Neutrophil (primary cell): ENCODE results near the gene CLDND1.

ENCODE experiments used
- H3K27ac ChIP-seq: fragments of 200-600 bp; sonication (generic); 2 replicates; pipeline ENCODE4 v1.5.1; 2016; ENCODE audit warnings: mild to moderate bottlenecking, moderate library complexity
- H3K27me3 ChIP-seq: fragments of 200-600 bp; sonication (generic); 2 replicates; pipeline ENCODE4 v1.6.0; 2016; ENCODE audit warnings: mild to moderate bottlenecking
- H3K36me3 ChIP-seq: fragments of 200-600 bp; sonication (generic); 2 replicates; pipeline ENCODE4 v1.5.1; 2017
- H3K4me1 ChIP-seq, 2 experiments: fragments of 200-600 bp in 1 of 2; sonication (generic) in 1 of 2; 1 replicate in 1 of 2; 2 replicates in 1 of 2; pipeline versions ENCODE4 v1.5.1 to v1.6.1; 2013 to 2016; ENCODE audit warnings: low read depth in 1 of 2, low read length in 1 of 2, mild to moderate bottlenecking in 1 of 2, moderate library complexity in 1 of 2; ENCODE audit not compliant: control insufficient read depth in 1 of 2, insufficient read depth in 1 of 2
- H3K4me3 ChIP-seq, 2 experiments: fragments of 200-600 bp in 1 of 2; sonication (generic) in 1 of 2; 1 replicate in 1 of 2; 2 replicates in 1 of 2; pipeline ENCODE4 v1.5.1; 2013 to 2016; ENCODE audit warnings: low read depth in 1 of 2, low read length in 1 of 2, mild to moderate bottlenecking in 1 of 2, moderate library complexity in 1 of 2
- H3K9me3 ChIP-seq: fragments of 200-600 bp; sonication (generic); 2 replicates; pipeline ENCODE4 v1.5.1; 2016
- TF ChIP-seq, protein P1 (sequence below): fragments of 200-600 bp; sonication (generic); IDR thresholded peaks from 2 replicates; pipeline ENCODE4 v1.5.1; 2016; ENCODE audit warnings: antibody characterized with exemption

Gene CLDND1

GRCh38 chr3:98550833-98551232 lies 28.1 kb upstream of the CLDND1 start:
- H3K9me3 ChIP-seq, result no peaks in the 10 kb centered on the region
- no peaks in the 10 kb centered on the region for H3K36me3 ChIP-seq
- no peak overlapping the region for H3K4me3 ChIP-seq
- peaks cover 4% of the 10 kb centered on the region for H3K27me3 ChIP-seq
- H3K27ac ChIP-seq, result no peak overlapping the region
- TF ChIP-seq, protein P1, sequence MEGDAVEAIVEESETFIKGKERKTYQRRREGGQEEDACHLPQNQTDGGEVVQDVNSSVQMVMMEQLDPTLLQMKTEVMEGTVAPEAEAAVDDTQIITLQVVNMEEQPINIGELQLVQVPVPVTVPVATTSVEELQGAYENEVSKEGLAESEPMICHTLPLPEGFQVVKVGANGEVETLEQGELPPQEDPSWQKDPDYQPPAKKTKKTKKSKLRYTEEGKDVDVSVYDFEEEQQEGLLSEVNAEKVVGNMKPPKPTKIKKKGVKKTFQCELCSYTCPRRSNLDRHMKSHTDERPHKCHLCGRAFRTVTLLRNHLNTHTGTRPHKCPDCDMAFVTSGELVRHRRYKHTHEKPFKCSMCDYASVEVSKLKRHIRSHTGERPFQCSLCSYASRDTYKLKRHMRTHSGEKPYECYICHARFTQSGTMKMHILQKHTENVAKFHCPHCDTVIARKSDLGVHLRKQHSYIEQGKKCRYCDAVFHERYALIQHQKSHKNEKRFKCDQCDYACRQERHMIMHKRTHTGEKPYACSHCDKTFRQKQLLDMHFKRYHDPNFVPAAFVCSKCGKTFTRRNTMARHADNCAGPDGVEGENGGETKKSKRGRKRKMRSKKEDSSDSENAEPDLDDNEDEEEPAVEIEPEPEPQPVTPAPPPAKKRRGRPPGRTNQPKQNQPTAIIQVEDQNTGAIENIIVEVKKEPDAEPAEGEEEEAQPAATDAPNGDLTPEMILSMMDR, result no peak
- no peaks in the 10 kb centered on the region for H3K4me1 ChIP-seq

- H3K27ac ChIP-seq, result no peak overlapping the region
- H3K27me3 ChIP-seq, result peaks cover 4% of the 10 kb centered on the region
These were observed 25.8 kb upstream of the CLDND1 start for GRCh38 chr3:98548544-98548943.

DNA sequence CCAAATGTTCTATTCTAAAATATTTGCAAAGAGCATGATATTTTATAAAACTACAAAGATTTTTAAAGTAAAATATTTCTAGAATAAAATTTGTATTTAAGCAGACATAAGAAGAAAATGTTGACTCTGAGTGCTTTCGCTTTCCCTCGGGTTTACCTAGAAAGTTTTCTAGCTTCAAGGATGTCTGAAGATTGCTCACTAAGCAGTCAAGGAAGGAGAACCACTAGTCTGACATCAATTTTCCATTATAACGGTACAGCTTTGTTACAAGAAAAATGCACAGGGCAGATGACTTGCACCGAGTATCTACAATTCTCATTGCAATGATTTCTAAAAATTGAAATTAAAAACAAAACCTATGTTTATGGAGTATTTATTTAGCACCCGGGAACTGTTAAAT lies 23.2 kb upstream of the CLDND1 start:
- Histone ChIP-seq H3K4me1 (no peaks in the 10 kb centered on the region), H3K4me3 (no peak overlapping the region), H3K36me3 (no peaks in the 10 kb centered on the region), H3K9me3 (no peaks in the 10 kb centered on the region), H3K27me3 (peaks cover 4% of the 10 kb centered on the region), H3K27ac (no peak overlapping the region)
- TF ChIP-seq, protein P1, result no peak

More at GRCh38 chr3:98548544-98548943, 25.8 kb upstream of the CLDND1 start:
- Histone ChIP-seq H3K4me1 (no peaks in the 10 kb centered on the region), H3K9me3 (no peaks in the 10 kb centered on the region), H3K4me3 (no peak overlapping the region), H3K36me3 (no peaks in the 10 kb centered on the region)
- TF ChIP-seq, protein P1, result no peak

DNA sequence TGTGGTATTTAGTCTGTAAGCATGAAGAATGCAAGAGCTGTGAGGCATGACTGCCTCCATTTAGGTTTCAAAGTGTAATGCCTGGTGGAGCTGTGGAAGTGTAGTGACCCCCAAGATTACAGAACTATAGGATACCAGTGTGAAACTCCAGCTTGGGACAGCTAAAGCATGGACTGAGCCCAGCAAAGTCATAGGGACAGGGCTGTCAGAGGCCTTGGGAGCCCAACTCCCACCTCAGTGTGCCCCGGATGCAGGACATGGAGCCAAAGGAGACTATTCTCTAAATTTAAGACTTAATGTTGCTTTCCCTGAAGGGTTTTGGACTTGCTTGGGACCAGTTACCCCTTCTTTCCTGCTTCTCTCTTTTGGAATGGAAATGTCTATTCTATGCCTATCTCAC lies 19.9 kb upstream of the CLDND1 start:
- TF ChIP-seq, protein P1, result no peak
- H3K36me3 ChIP-seq, result no peaks in the 10 kb centered on the region
- no peak overlapping the region for H3K27ac ChIP-seq
- no peak overlapping the region for H3K4me3 ChIP-seq
- peaks cover 4% of the 10 kb centered on the region for H3K27me3 ChIP-seq
- H3K9me3 ChIP-seq, result no peaks in the 10 kb centered on the region
- no peaks in the 10 kb centered on the region for H3K4me1 ChIP-seq

DNA sequence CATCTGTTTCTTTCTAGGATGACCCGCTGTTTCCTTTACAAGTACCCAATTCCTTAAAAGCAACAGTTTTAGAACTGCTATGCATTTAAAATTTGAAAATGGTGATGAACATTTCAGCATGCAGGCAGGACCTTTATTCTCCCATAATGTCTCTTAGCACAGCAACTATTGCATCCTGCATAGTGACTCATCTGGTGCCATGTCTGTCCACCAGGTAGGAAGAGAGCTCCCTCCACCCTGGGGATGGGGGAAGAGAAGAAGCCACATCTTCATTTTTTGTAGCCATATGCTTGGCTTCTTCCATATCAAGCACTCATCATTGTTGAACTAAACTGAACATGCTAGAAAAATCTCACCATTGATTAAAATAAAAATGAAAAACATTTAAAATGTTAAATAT lies 19.0 kb upstream of the CLDND1 start:
- H3K27me3 ChIP-seq, result peaks cover 4% of the 10 kb centered on the region
- no peaks in the 10 kb centered on the region for H3K4me1 ChIP-seq
- H3K4me3 ChIP-seq, result no peak overlapping the region
- no peak overlapping the region for H3K27ac ChIP-seq
- no peaks in the 10 kb centered on the region for H3K36me3 ChIP-seq
- no peaks in the 10 kb centered on the region for H3K9me3 ChIP-seq
- TF ChIP-seq, protein P1, result no peak

DNA sequence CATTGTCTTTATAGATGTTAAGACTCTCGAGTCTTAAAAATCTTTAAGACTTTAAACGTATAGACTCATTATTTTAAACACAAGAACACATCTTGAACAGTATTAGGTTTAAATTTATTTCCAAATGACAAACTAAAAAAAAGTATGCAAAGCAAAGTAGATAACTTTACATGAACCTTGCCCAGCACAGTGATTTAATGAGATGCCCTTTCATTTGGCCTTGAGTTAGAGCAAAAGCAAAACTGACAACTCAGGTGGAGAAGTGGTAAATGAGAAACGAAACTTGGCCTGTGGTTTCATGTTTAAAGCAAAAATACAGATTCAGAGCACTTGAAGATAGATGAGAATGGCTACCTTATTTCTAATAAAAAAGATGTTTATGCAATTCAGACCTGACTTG lies 17.6 kb upstream of the CLDND1 start:
- no peaks in the 10 kb centered on the region for H3K9me3 ChIP-seq
- TF ChIP-seq, protein P1, result no peak

More for the DNA sequence above, 17.6 kb upstream of the CLDND1 start:
- Histone ChIP-seq H3K27ac (no peak overlapping the region), H3K27me3 (no peaks in the 10 kb centered on the region), H3K36me3 (no peaks in the 10 kb centered on the region), H3K4me3 (no peak overlapping the region), H3K4me1 (no peaks in the 10 kb centered on the region)
